Left ventricle myocardium inferior (tissue), 1 donor: ENCODE results near the gene CCDC198. TPM values are rescaled to one million over a fixed set of nuclear protein-coding genes. Genes with fewer than 3 reads are reported as not detected.

Experiments used
- DNase-seq: peaks from one replicate; pipeline ENCODE4 v3.0.0-alpha.2; 2020
- H3K27ac ChIP-seq: fragments of 200-600 bp; replicated peaks from 2 replicates; pipeline ENCODE4 v1.8.0; 2021
- H3K27me3 ChIP-seq: fragments of 200-600 bp; 2 replicates; pipeline ENCODE4 v1.8.0; 2021; ENCODE audit warnings: low read depth
- H3K36me3 ChIP-seq: fragments of 200-600 bp; 2 replicates; pipeline ENCODE4 v1.8.0; 2021
- H3K4me1 ChIP-seq: fragments of 200-600 bp; 2 replicates; pipeline ENCODE4 v1.8.0; 2021
- H3K4me3 ChIP-seq: fragments of 200-600 bp; 2 replicates; pipeline ENCODE4 v1.8.0; 2021; ENCODE audit warnings: mild to moderate bottlenecking, moderate library complexity
- H3K9me3 ChIP-seq: fragments of 200-600 bp; replicated peaks from 2 replicates; pipeline ENCODE4 v1.8.0; 2021
- CTCF ChIP-seq: fragments of 200-600 bp; IDR thresholded peaks from 2 replicates; pipeline ENCODE4 v1.8.0; 2021; ENCODE audit warnings: antibody characterized with exemption, mild to moderate bottlenecking, borderline replicate concordance
- intact Hi-C: fragments of 100-400 bp; cut with micrococcal nuclease; formaldehyde crosslinking; loops from one replicate; pipeline ENCODE4 v1.11.0; 2022
- total RNA-seq: library from RNA; stranded (reverse); fragmentation: NEBNext Ultra II Directional; extraction: Animal tissue kit (Norgen Biotek cat#: 25700); gene quantifications from one replicate; pipeline ENCODE4 v1.2.1, GENCODE V29; 2021
- donor health status: DM: no; HTN: yes; CAD: no; lungs with severe emphysema.

The CCDC198 gene
- total RNA-seq, 1 donor from 2014 or later = not detected

GRCh38 chr14:57486767-57487379 lies 6.8 kb downstream of the CCDC198 start:
- DNase-seq = no peak
- Histone ChIP-seq H3K27ac (no peak overlapping the region), H3K27me3 (peaks cover 8% of the 10 kb centered on the region), H3K4me1 (peaks cover 11% of the 10 kb centered on the region), H3K4me3 (no peak overlapping the region), H3K36me3 (no peaks in the 10 kb centered on the region), H3K9me3 (no peaks in the 10 kb centered on the region)
- intact Hi-C loops = loop anchor here (5.0 kb wide), 1 partner anchor 585 kb away; no protein-coding TSS in a partner anchor
- TF ChIP-seq CTCF = peak; percentile 70

GRCh38 chr14:57485635-57486034 lies 8.0 kb downstream of the CCDC198 start:
- H3K9me3 ChIP-seq = no peaks in the 10 kb centered on the region
- TF ChIP-seq CTCF = no peak
- intact Hi-C loops = loop anchor here (5.0 kb wide), 1 partner anchor 587 kb away; no protein-coding TSS in a partner anchor
- peaks cover 8% of the 10 kb centered on the region for H3K27me3 ChIP-seq
- H3K4me1 ChIP-seq = peaks cover 11% of the 10 kb centered on the region
- H3K27ac ChIP-seq = no peak overlapping the region
- H3K4me3 ChIP-seq = no peak overlapping the region
- DNase-seq = no peak
- no peaks in the 10 kb centered on the region for H3K36me3 ChIP-seq

GRCh38 chr14:57482120-57482519 lies 11.5 kb downstream of the CCDC198 start:
- H3K4me3 ChIP-seq = no peak overlapping the region
- no peak for DNase-seq
- peaks cover 8% of the 10 kb centered on the region for H3K27me3 ChIP-seq
- no peaks in the 10 kb centered on the region for H3K36me3 ChIP-seq
- no peaks in the 10 kb centered on the region for H3K9me3 ChIP-seq
- H3K4me1 ChIP-seq = peaks cover 3% of the 10 kb centered on the region
- intact Hi-C loops = no loop called here
- H3K27ac ChIP-seq = no peak overlapping the region
- TF ChIP-seq CTCF = no peak

- DNase-seq = no peak
- no peaks in the 10 kb centered on the region for H3K4me1 ChIP-seq
- H3K9me3 ChIP-seq = no peaks in the 10 kb centered on the region
- no peak for TF ChIP-seq CTCF
- intact Hi-C loops = no loop called here
- no peak overlapping the region for H3K27ac ChIP-seq
- no peak overlapping the region for H3K4me3 ChIP-seq
- H3K27me3 ChIP-seq = peaks cover 8% of the 10 kb centered on the region
- no peaks in the 10 kb centered on the region for H3K36me3 ChIP-seq
These were observed 13.6 kb downstream of the CCDC198 start for GRCh38 chr14:57480051-57480450.

GRCh38 chr14:57479197-57479596 lies 14.5 kb downstream of the CCDC198 start:
- intact Hi-C loops = no loop called here

More at GRCh38 chr14:57479197-57479596, 14.5 kb downstream of the CCDC198 start:
- TF ChIP-seq CTCF = no peak
- H3K9me3 ChIP-seq = no peaks in the 10 kb centered on the region
- H3K27ac ChIP-seq = no peak overlapping the region
- H3K4me1 ChIP-seq = no peaks in the 10 kb centered on the region
- H3K27me3 ChIP-seq = peaks cover 8% of the 10 kb centered on the region
- H3K4me3 ChIP-seq = no peak overlapping the region
- H3K36me3 ChIP-seq = no peaks in the 10 kb centered on the region
- DNase-seq = no peak
